Measurements from ENCODE around the gene TTC39A. TPM values are rescaled to one million over a fixed set of nuclear protein-coding genes. Genes with fewer than 3 reads are reported as not detected.

The TTC39A gene
- 1 to 10 TPM in 1 of 2 donors, under 1 TPM in 1; 1.00 to 1.4 TPM for total RNA-seq

GRCh38 chr1:51330331-51331201, at the start of gene TTC39A:
Gene TTC39A, minus strand, starts transcription at chr1:51330562. Its CDS starts 85 bp downstream, at chr1:51330477.

Other genes with a start within 250 kb of the TTC39A start
- not detected for gene C1orf185, start 228.3 kb downstream of the TTC39A start, total RNA-seq
- gene RNF11, start 94.3 kb downstream of the TTC39A start, total RNA-seq, result 10 to 100 TPM; 64.3 to 74.3 TPM
- gene EPS15, start 188.7 kb upstream of the TTC39A start, total RNA-seq, result 100 to 1,000 TPM in 1 of 2 donors, 10 to 100 TPM in 1; 83.9 to 188 TPM

Measured in melanocyte of skin (primary cell).